NCI-H526 (cell line): ENCODE data around the gene SPATC1L.
A peak's percentile ranks its signal among the peaks of the same experiment; 100 is the strongest.
"Not testable (repeated sequence)": the region's sequence is repeated elsewhere in the genome, so short reads cannot be mapped to it uniquely, and the experiment has no call there.

Experiments used
- DNase-seq, 2 experiments: peaks; one replicate each; lab custom pipeline; 2025; lab: John Stamatoyannopoulos, UW

The SPATC1L gene

GRCh38 chr21:46200877-46201803, 16.9 kb upstream of the SPATC1L start:
- DNase-seq = not testable (repeated sequence)

GRCh38 chr21:46199436-46200373, 15.4 kb upstream of the SPATC1L start:
- DNase-seq = no peak

DNA sequence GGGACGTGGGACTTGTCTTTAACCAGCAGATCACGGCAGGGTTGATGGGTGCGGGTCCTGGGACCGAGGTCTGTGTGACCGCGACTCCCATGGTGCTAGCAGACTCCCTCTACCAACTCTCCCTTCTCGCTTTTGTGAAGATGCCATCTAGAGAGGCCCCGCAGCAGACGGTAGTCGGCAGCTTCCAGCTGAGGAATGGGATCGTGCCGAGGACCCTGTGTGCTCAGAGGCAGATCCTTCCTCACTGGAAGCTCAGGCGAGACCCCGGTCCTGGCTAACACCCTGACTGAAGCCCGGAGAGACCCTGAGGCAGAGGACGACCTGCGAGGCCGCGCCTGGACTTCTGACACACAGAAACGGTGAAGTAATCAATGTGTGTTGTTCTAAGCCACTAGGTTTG, 12.5 kb upstream of the SPATC1L start:
- DNase-seq = no peak

DNA sequence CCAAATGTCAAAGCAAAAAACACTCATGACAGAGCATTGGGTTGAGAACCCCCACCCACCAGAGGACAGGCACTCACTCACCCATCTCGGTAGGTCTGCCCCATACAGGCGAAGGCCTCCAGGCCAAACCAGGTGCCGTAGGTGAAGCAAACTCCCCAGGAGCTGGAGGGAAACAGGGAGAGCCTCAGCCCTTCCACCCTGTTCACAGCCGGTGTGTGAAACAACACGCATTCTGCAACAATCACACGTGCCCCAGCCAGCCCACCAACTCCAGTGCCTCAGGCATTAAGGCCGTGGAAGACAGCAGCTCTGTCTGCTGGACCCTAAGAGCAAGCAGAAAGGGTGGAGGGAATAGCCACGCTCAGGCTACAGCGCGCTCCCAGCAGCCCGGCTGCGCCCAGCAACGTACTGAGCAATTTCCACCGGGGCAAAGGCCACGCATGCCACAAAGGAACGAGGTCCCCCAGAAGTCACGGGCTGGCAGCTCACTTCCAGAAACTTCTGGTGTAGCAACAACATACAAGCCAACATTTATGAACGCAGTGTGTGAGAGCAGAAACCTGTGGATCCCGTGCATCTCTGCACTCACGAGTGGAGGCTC, 11.4 kb upstream of the SPATC1L start:
- DNase-seq = no peak

GRCh38 chr21:46194374-46195334, 10.4 kb upstream of the SPATC1L start:
- DNase-seq = no peak

DNA sequence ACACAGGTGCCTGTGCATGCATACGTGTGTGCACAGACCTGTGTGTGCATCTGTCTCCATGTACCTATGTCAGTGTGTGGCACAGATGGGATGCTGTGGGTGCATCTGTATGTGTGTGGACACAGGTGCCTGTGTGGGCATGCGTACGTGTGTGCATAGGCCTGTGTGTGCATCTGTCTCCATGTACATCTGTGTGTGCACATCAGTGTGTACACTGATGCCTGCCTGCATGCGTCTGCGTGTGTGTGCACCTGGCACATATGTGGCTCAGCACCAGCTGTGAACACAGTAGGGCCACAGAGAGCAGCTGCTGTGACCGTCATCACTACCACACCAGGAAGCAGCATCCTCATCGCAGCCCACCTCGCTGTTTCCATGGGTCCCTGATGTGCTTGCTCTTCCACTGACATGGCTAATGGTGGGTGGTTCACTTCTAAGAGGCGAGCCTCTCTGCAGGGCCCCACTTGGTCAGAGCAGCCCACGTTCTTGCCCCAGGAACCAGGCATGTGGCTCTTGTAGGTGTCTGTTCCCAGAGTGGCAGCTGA, 9.6 kb upstream of the SPATC1L start:
- DNase-seq = no peak

DNA sequence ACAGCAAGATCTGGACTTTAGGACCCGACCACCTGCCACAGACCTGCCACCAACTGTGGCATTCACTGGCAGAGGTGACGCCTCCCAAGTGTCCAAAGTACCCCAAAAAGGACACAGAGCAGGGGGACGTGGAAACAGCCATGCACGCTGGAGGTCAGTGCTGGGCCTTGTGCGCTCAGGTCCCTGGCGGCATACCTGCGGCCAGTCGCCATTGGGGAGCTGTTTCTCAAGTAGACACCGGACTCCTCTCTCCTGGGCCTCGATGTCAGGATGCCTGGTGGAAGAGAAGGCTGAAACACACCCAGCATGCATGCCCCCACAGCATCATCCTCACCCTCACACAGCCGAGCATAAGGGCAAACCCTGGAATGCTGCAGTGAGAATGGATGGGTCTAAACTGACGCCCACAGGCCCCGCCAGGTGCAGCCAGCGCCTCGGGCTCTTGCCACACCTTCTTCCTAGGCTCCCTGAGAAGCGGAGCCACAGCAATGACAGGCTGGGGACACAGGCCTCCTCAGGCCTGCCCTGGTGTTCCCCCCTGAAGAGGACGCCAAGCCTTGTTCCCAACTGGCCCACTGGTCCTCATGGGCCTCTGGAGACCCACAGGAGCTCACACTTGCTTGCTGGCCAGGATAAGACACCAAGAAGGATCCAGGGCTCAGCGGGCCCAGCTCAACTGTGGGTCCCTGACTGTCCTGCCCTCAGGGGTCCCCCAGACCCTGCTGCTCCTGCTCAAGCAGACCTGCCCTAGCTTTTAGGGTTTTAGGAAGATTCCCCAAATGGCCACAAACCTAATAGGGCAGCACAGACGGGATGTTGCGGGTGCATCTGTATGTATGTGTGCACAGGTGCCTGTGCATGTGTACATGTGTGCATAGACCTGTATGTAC, 7.7 kb upstream of the SPATC1L start:
- DNase-seq = no peak

- DNase-seq = no peak
Observed at GRCh38 chr21:46191257-46191685, 7.0 kb upstream of the SPATC1L start.

DNA sequence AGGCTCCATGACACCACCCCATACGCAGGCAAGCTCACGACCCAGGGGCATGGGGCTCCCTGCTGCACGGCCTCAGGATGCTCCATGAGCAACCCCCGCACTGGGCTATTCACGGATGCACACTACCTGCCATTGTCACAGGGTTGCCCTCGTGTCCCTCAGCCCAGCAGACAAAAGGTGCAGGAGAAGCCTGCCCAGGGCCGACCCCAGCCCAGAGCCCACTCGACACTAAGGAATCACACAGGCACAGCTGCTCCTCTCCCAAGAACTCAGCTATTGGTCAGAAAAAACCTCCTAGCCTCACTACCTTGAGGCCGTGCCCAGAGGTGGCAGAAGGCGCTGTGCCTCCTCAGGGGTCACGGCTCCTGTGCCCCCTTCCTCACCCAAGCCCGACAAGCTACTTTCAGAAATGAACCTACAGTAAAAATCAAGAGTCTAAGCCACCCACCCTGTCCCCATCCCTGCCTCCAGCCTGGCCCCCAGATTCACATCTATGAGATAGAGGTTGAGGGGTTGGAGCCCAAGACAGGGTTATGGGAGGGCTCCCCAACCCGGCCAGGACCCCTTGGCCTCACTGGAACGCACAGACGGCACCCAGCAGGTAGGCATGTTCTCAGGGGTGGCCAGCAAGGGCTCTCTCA, 6.4 kb upstream of the SPATC1L start:
- DNase-seq = no peak

- no peak for DNase-seq
Observed at GRCh38 chr21:46189959-46190490, 5.8 kb upstream of the SPATC1L start.

DNA sequence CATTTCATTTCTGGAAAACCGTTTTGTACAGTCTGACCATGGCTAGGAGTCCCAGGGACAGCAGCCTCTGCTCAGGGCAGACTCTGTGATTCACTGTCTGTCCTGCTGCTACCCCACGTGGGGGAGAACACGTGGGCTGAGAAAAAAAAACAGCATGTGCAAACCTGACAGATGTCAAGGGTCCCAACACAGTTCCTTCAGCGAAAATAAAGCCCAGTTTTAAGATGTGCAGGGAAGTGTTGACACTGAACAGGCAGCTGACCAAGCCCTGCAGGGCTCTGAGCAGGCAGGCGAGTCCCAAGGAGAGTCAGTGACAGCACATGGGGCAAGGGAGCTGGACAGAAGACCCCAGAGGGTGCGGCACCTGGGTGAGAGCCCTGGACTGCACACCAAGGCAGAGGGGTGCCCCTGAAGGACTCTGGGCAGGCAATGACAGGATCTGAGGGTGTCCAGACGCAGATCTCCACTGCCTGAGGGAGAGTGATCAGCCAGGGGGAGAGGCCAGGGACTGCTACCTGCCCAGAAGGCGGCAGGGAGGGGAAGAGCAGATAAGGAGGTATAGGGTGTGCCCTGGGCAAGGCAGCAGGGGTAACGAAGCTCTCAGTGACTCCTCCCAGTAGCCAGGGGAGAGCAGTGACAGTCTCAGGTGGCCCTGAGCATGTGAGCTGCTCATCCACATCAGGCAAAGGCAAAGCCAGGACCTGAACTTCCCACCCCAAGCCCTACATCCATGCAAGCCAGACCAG, 5.1 kb upstream of the SPATC1L start:
- no peak for DNase-seq

DNA sequence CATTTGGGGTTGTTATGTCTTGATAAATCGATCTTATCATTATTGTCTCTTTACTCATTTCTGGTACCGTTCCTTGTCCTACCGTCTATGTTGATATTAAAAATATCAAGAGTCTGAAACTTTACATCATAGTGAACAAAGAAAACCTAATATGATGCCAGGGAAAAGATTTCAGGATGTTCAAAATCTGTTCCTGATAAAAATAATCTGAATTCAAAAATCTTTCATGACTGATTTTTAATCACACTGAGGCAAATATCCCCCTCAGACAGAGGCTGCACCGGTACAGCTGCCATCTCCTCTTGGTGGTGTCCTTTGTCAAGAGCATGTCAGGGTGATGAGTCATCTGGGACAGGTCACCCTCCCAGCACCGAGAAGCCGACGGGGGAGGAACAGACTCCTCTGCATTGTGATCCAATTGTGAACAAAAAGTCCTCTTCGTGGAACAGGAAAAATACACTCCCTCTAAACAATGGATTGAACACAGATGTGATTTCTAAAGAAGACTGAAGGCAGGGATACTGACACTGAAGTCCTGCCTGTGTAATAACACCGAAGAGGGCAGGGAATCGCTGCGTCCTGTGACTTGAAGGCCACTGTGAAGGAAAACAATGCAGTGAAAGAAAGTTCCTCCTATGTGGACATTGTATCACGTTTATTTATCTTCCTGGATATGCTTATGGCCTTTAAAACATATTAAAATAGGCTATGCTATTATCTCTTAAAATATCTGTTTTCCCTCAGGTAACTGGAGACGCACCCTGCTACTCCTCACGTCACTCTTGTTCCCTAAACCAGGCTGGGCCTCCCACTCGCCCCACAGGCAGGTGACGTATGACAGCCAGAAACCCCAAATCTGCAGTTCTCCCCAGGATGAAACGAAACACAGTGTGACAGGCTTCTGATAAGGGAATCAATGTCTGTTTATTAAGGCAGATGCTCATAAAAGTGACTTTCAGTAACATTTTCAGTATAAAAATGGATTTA, 4.3 kb upstream of the SPATC1L start:
- no peak for DNase-seq

- no peak for DNase-seq
Observed at GRCh38 chr21:46187814-46188213, 3.6 kb upstream of the SPATC1L start.

- no peak for DNase-seq
Observed at GRCh38 chr21:46187261-46187660, 3.0 kb upstream of the SPATC1L start.

DNA sequence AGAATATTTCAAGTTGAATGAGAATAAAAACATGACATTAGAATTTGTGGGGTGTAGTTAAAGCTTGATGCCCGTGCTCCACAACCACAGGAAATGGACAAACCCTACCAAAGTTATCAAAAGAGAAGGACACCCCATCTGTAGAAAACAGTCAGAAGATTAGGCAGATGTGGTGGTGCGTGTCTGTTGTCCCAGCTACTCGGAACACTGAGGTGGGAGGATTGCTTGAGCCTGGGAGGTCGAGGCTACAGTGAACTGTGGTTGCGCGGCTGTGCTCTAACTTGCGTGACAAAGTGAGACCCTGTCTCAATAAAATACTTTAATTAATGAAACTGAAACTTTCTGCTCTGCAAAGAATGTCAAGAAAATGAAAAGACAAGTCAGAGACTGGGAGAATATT, 1.5 kb upstream of the SPATC1L start:
- DNase-seq = no peak

GRCh38 chr21:46184625-46185555, 631 bp upstream of the SPATC1L start:
- DNase-seq = peak; percentile 84 to 88
